ENCODE data around the gene MINDY3.
A peak's percentile ranks its signal among the peaks of the same experiment; 100 is the strongest.
"Not testable (repeated sequence)": the region's sequence is repeated elsewhere in the genome, so short reads cannot be mapped to it uniquely, and the experiment has no call there.

MINDY3 gene

DNA sequence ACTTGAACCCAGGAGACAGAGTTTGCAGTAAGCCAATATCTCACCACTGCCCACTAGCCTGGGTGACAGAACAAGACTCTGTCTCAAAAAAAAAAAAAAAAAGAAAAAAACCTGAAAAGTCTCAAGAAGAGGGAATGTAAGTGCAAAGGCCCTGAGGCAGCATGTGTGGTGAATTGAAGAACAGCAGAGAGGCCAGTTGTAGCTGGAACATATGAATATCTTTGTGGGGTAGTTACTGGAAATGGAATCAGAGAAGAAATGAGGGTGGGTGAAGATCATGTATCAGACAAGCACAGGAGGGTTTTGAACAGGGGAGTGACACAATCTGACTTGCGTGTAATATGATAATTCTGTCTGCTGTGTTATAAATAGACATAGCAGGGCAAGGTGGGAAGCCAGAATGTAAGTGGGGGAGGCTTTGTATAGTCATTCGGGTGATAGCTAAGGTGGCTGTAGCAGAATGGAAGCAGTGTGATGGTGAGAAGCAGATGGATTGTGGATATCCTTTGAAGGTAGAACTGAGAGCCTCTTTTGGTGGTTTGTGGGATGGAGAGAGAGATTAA is 95.3 kb downstream of the MINDY3 start:
- no peak for DNase-seq

GRCh38 chr10:15763006-15763405 is 97.3 kb downstream of the MINDY3 start:
- DNase-seq = no peak

DNA sequence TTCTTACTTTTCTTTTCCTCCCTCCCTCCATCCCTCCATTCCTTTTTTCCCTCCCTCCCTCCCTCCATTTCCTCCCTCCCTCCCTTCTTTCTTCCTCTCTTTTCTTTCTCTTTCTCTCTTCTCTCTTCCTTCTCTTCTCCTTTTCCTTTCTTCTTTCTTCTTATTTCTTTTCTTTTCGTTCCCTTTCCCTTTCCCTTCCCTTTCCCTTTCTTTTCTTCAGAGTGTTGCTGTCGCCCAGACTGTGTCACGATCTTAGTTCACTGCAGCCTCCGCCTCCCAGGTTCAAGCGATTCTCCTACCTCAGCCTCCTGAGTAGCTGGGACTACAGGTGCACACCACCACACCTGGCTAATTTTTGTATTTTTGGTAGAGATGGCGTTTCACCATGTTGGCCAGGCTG is 98.1 kb downstream of the MINDY3 start:
- not testable (repeated sequence) for DNase-seq

GRCh38 chr10:15761224-15761623 is 99.1 kb downstream of the MINDY3 start:
- not testable (repeated sequence) for DNase-seq

GRCh38 chr10:15760681-15761080 is 99.6 kb downstream of the MINDY3 start:
- DNase-seq = no peak

DNA sequence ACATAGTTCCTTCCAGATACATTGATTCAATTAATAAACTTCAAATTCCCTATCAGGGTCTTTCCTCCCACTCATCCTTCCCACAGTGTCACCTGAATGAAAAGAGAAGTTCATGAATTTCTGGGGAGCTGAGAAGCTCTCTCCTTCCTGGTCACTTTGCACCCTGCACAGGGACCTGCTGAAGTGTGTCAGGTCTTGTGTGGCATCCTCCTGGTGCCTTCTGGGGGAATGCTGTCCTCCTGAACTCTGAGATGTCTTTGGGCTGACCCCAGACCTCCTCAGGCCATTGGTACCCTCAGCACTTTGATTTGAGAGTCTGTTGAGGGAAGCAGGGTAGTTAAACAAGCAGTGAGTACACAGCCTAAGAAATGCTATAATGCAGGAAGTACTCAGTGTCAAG is 101.0 kb downstream of the MINDY3 start:
- DNase-seq = no peak

GRCh38 chr10:15758618-15759017 is 101.7 kb downstream of the MINDY3 start:
- DNase-seq = no peak

- no peak for DNase-seq
Measured at GRCh38 chr10:15754937-15755336, 105.4 kb downstream of the MINDY3 start.

- DNase-seq = no peak
Measured at GRCh38 chr10:15751046-15751445, 109.3 kb downstream of the MINDY3 start.

GRCh38 chr10:15748126-15748525 is 112.2 kb downstream of the MINDY3 start:
- DNase-seq = no peak

GRCh38 chr10:15747632-15748031 is 112.7 kb downstream of the MINDY3 start:
- DNase-seq = no peak

- no peak for DNase-seq
Measured at GRCh38 chr10:15745751-15746150, 114.6 kb downstream of the MINDY3 start.

GRCh38 chr10:15744217-15744865 is 116.0 kb downstream of the MINDY3 start:
- DNase-seq = peak; percentile 2

GRCh38 chr10:15743443-15743842 is 116.9 kb downstream of the MINDY3 start:
- no peak for DNase-seq

- DNase-seq = no peak
Measured at GRCh38 chr10:15742836-15743235, 117.5 kb downstream of the MINDY3 start.

GRCh38 chr10:15742102-15742501 is 118.2 kb downstream of the MINDY3 start:
- no peak for DNase-seq

DNA sequence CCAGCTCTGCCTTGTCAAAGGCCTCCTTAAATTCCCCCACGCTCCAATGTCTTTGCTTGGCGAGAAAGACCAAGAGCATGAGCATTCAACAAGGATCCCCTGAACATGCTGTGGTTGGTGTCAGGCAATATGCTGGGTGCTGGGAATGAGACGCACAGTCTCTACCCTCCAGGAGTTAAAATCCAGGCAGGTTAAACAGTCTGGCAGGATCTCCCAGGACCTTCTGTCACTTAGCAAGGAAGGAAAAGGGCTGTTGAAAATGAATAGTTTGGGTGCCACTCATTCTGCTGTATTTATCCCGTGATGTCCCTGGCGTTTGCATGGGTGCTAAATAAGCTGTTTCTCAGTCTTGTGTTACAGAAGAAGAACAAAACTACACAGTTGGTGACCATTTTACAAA is 118.7 kb downstream of the MINDY3 start:
- no peak for DNase-seq

DNA sequence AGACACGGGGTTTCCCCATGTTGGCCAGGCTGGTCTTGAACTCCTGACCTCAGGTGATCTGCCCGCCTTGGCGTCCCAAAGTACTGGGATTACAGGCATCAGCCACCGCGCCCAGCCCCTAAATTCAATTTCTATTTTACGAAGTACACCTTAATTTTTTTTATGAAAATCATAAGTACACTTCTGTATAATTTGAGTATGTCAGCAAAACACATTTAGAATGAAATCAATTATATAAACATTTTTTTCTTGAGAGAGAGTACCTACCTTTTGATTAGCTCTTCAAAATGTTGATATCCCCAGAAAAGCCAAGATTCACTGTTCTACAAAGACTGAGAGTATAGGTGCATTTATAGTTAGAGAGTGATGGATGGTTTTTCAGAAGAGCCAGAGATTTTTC is 120.0 kb downstream of the MINDY3 start:
- DNase-seq = no peak

DNA sequence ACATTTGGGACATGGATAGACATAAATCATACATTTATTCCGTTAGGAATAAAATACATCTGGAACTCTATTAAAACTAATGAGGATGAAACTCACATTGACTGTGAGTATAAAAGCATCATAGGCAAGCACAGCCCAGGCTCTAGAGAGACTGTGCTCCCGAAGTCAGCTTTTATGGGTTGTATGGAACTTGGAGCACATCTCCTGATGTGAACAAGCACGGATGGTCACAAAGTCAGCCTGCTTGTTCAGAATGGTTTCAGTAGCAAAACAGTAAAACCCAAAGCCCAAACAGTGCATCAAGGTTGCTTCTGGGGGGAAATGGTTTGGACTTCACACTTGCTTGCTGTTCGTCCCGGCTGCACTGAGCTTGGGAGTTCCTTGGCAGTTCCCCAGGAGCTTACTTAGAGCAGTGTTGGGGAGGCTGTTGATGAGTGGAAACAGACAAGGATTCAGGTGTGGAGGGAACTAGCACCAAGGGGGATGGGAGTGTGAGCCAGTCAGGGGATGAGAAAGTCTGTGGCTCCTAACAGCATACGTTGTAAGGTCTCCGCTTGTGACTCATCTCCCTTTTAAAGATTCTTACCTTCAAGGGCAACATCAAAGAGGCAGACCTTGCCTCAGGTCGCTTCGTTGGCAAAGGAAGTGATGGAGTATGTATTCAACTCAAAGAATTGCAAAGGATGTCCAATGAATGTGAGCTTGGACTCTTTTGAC is 120.9 kb downstream of the MINDY3 start:
- no peak for DNase-seq

GRCh38 chr10:15738270-15738925 is 121.9 kb downstream of the MINDY3 start:
- DNase-seq = no peak

GRCh38 chr10:15737656-15738055 is 122.7 kb downstream of the MINDY3 start:
- DNase-seq = no peak

GRCh38 chr10:15735763-15736162 is 124.5 kb downstream of the MINDY3 start:
- DNase-seq = no peak

DNA sequence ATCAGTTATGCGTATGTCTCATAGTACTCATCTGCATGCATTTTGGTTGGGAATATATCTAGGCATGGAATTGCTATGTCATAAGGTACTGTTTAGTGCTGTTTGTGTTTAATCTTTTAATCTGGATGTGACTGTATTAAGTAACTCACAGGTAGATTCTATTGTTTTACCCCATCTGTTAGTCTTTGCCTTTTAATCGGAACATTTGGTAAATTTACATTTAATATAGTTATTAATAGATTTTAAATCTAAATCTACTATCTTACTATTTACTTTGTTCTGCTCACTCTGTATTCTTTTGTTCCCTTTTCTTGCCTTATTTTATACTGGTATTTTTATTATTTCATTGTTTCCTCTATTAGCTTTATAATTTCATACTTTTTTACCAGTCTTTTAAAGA is 130.0 kb downstream of the MINDY3 start:
- DNase-seq = no peak

DNA sequence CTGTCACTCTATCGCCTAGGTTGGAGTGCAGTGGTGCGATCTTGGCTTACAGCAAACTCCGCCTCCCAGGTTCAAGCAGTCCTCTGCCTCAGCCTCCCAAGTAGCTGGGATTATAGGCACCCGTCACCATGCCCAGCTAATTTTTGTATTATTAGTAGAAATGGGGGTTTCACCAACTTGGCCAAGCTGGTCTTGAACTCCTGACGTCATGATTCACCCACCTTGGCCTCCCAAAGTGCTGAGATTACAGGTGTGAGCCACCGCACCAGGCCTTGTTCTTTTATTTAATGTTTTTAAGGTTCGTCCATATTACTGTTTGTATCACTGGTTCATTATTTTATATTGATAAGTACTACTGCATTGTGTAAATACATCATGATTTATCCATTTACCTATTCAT is 130.4 kb downstream of the MINDY3 start:
- no peak for DNase-seq
